Measurements from ENCODE around the gene CARD18. TPM values are rescaled to one million over a fixed set of nuclear protein-coding genes. Genes with fewer than 3 reads are reported as not detected.
"Not testable (repeated sequence)": the region's sequence is repeated elsewhere in the genome, so short reads cannot be mapped to it uniquely, and the experiment has no call there.

CARD18 gene
- total RNA-seq, 1 experiment from 2014 or later, result not detected

DNA sequence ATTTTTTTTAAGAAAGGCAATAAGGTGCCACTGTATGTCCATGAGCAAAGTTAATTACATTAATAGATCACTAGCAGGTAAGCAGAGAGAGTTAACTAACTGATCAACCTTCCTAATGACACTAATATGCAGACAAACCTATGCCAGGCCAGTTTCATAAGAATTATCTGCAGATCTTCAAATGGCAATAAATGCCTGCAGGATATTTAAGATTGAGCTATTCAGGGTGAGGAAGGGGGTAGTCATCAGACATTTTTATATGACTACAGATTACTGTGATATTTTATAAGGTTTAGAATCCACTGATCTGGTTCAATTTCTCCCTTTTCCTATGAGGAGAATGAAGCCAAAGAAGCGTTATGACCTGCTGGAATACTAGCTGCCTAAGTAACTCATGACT is 30.2 kb downstream of the CARD18 start:
- CTCF ChIA-PET, result interaction anchor here (0.6 kb wide), 1 partner anchor 63 kb away, joined by 3 read pairs; no protein-coding TSS in a partner anchor

GRCh38 chr11:105108247-105108646 is 31.3 kb downstream of the CARD18 start:
- DNase-seq (ENCODE audit: unreplicated experiment), result no peak
- H3K9me3 Mint-ChIP-seq (ENCODE audit: unreplicated experiment), result no peaks in the 10 kb centered on the region
- BruUV-seq (replicated peaks), result no TSS peak
- H3K4me3 Mint-ChIP-seq (ENCODE audit: unreplicated experiment), result no peak overlapping the region
- intact Hi-C loops (cut with micrococcal nuclease), result loop anchor here (1.0 kb wide), 1 partner anchor 31 kb away; no protein-coding TSS in a partner anchor
- H3K27ac Mint-ChIP-seq (ENCODE audit: low read depth, unreplicated experiment), result peak overlapping the region; percentile 44
- no peaks in the 10 kb centered on the region for H3K27me3 Mint-ChIP-seq (ENCODE audit: insufficient read depth, unreplicated experiment)
- CTCF ChIA-PET, result no interaction called here
- H3K4me1 Mint-ChIP-seq (ENCODE audit: insufficient read depth, unreplicated experiment), result peaks cover 17% of the 10 kb centered on the region
- POLR2A ChIA-PET, result interaction anchor here (2.2 kb wide), 1 partner anchor 24 kb away, joined by 8 read pairs; no protein-coding TSS in a partner anchor
- TF ChIP-seq, protein P1, sequence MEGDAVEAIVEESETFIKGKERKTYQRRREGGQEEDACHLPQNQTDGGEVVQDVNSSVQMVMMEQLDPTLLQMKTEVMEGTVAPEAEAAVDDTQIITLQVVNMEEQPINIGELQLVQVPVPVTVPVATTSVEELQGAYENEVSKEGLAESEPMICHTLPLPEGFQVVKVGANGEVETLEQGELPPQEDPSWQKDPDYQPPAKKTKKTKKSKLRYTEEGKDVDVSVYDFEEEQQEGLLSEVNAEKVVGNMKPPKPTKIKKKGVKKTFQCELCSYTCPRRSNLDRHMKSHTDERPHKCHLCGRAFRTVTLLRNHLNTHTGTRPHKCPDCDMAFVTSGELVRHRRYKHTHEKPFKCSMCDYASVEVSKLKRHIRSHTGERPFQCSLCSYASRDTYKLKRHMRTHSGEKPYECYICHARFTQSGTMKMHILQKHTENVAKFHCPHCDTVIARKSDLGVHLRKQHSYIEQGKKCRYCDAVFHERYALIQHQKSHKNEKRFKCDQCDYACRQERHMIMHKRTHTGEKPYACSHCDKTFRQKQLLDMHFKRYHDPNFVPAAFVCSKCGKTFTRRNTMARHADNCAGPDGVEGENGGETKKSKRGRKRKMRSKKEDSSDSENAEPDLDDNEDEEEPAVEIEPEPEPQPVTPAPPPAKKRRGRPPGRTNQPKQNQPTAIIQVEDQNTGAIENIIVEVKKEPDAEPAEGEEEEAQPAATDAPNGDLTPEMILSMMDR (IDR thresholded peaks at IDR 0.05; ENCODE audit: unreplicated experiment), result no peak
- no peaks in the 10 kb centered on the region for H3K36me3 Mint-ChIP-seq (ENCODE audit: insufficient read depth, unreplicated experiment)

More for the DNA sequence above, 30.2 kb downstream of the CARD18 start:
- H3K9me3 Mint-ChIP-seq (ENCODE audit: unreplicated experiment), result no peaks in the 10 kb centered on the region
- intact Hi-C loops (cut with micrococcal nuclease), result no loop called here
- H3K27me3 Mint-ChIP-seq (ENCODE audit: insufficient read depth, unreplicated experiment), result no peaks in the 10 kb centered on the region
- peak overlapping the region; percentile 77 for H3K27ac Mint-ChIP-seq (ENCODE audit: low read depth, unreplicated experiment)
- BruUV-seq (replicated peaks), result no TSS peak
- H3K36me3 Mint-ChIP-seq (ENCODE audit: insufficient read depth, unreplicated experiment), result no peaks in the 10 kb centered on the region
- peaks cover 17% of the 10 kb centered on the region for H3K4me1 Mint-ChIP-seq (ENCODE audit: insufficient read depth, unreplicated experiment)
- no peak for DNase-seq (ENCODE audit: unreplicated experiment)
- TF ChIP-seq, protein P1 (IDR thresholded peaks at IDR 0.05; ENCODE audit: unreplicated experiment), result no peak
- no peak overlapping the region for H3K4me3 Mint-ChIP-seq (ENCODE audit: unreplicated experiment)
- POLR2A ChIA-PET, result interaction anchor here (2.2 kb wide), 1 partner anchor 23 kb away, joined by 8 read pairs; no protein-coding TSS in a partner anchor

DNA sequence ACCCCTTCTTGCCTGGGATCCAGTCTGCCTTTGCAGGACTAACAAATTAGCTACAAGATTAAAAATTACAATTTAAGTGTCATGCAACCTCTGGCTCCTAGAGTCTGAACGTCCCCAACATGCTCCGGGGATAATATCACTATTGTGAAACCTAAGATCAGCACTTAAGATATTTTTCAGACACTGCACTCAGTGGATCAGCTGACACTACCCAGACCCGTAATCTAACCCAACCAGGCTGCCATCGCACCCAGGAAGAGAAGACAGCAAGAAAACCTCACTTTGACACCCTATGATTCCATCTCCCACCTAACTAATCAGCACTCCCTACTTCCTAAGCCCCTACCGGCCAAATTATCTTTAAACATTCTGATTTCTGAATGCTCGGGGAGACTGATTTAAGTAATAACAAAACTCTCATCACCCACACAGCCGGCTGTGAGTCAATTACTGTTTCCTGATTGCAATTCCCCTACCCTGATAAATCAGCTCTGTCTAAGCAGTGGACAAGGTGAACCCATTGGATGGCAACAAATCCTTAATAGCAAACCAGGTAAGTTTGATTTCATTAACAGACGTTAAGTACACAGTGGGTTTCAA is 32.2 kb downstream of the CARD18 start:
- CTCF ChIA-PET; BruUV-seq (replicated peaks); H3K9me3 Mint-ChIP-seq (ENCODE audit: unreplicated experiment); H3K4me3 Mint-ChIP-seq (ENCODE audit: unreplicated experiment); DNase-seq (ENCODE audit: unreplicated experiment); intact Hi-C loops (cut with micrococcal nuclease); H3K27ac Mint-ChIP-seq (ENCODE audit: low read depth, unreplicated experiment); POLR2A ChIA-PET; H3K36me3 Mint-ChIP-seq (ENCODE audit: insufficient read depth, unreplicated experiment); H3K27me3 Mint-ChIP-seq (ENCODE audit: insufficient read depth, unreplicated experiment): not testable (repeated sequence)
- H3K4me1 Mint-ChIP-seq (ENCODE audit: insufficient read depth, unreplicated experiment), result peaks cover 17% of the 10 kb centered on the region

DNA sequence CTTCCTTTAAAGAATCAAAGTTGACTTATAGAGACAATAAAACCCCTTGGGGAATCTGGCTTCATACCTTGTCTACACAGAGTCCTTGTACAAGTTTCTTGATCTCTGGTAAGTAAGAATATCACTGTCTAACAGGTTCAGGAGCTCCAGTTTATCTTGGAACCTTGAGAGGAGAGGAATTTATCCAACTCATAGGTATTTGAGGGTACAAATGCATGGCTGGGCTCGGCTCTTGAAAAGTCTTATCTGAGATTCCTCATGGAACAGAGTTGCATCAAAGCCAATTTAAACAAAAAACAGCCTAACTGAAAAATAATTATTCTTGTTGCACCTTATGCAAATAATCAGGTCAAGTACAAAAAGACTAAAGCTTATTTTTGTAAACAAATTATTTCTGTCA is 33.4 kb downstream of the CARD18 start:
- no peaks in the 10 kb centered on the region for H3K9me3 Mint-ChIP-seq (ENCODE audit: unreplicated experiment)
- TF ChIP-seq, protein P1 (IDR thresholded peaks at IDR 0.05; ENCODE audit: unreplicated experiment), result no peak
- H3K4me1 Mint-ChIP-seq (ENCODE audit: insufficient read depth, unreplicated experiment), result peaks cover 21% of the 10 kb centered on the region
- intact Hi-C loops (cut with micrococcal nuclease), result no loop called here
- no TSS peak for BruUV-seq (replicated peaks)
- no peak overlapping the region for H3K4me3 Mint-ChIP-seq (ENCODE audit: unreplicated experiment)
- no peaks in the 10 kb centered on the region for H3K36me3 Mint-ChIP-seq (ENCODE audit: insufficient read depth, unreplicated experiment)
- DNase-seq (ENCODE audit: unreplicated experiment), result no peak
- ChIA-PET CTCF (interaction anchor here (0.7 kb wide), 1 partner anchor 266 kb away, joined by 5 read pairs; no protein-coding TSS in a partner anchor), POLR2A (interaction anchor here (1.2 kb wide), 1 partner anchor 13 kb away, joined by 3 read pairs; no protein-coding TSS in a partner anchor)
- H3K27ac Mint-ChIP-seq (ENCODE audit: low read depth, unreplicated experiment), result no peak overlapping the region
- H3K27me3 Mint-ChIP-seq (ENCODE audit: insufficient read depth, unreplicated experiment), result no peaks in the 10 kb centered on the region

All from MCF 10A (cell line).